SH-SY5Y (cell line): ENCODE measurements around the gene ITPA.

ENCODE experiments used
- GATA2 ChIP-seq: IDR thresholded peaks from 2 replicates; pipeline ENCODE4 v1.6.1; 2011; ENCODE audit warnings: mild to moderate bottlenecking, low read depth, low read length
- GATA3 ChIP-seq: IDR thresholded peaks from 2 replicates; pipeline ENCODE4 v1.6.1; 2011; ENCODE audit warnings: low read depth, mild to moderate bottlenecking, low read length, moderate library complexity

GRCh38 chr20:3164043-3164762 is 45.1 kb upstream of the ITPA start:
- no peak for TF ChIP-seq GATA3
- no peak for TF ChIP-seq GATA2
